Activated naive CD4-positive, alpha-beta T cell treated with Interleukin-2 at 50 U/mL for 16 hours (primary cell): ENCODE data around the gene CSHL1.
"Not testable (repeated sequence)": the region's sequence is repeated elsewhere in the genome, so short reads cannot be mapped to it uniquely, and the experiment has no call there.

Experiments used
- DNase-seq: peaks from one replicate; pipeline ENCODE4 v3.0.0-alpha.2; 2020

Gene CSHL1

GRCh38 chr17:63917646-63918045, 6.6 kb upstream of the CSHL1 start:
- DNase-seq, result no peak

GRCh38 chr17:63917206-63917605, 6.1 kb upstream of the CSHL1 start:
- DNase-seq, result not testable (repeated sequence)

GRCh38 chr17:63916566-63917185, 5.6 kb upstream of the CSHL1 start:
- no peak for DNase-seq

- not testable (repeated sequence) for DNase-seq
Measured at GRCh38 chr17:63915753-63916152, 4.7 kb upstream of the CSHL1 start.

GRCh38 chr17:63914471-63914870, 3.4 kb upstream of the CSHL1 start:
- DNase-seq, result no peak

- peak; percentile 68 for DNase-seq
Measured at GRCh38 chr17:63911657-63912100, 621 bp upstream of the CSHL1 start.

GRCh38 chr17:63910096-63910495, 962 bp downstream of the CSHL1 start:
- DNase-seq, result no peak

- DNase-seq, result not testable (repeated sequence)
Measured at GRCh38 chr17:63909586-63909985, 1.5 kb downstream of the CSHL1 start.

- not testable (repeated sequence) for DNase-seq
Measured at GRCh38 chr17:63907161-63907778, 3.8 kb downstream of the CSHL1 start.

GRCh38 chr17:63904796-63905195, 6.3 kb downstream of the CSHL1 start:
- DNase-seq, result not testable (repeated sequence)

- not testable (repeated sequence) for DNase-seq
Measured at GRCh38 chr17:63903787-63904201, 7.3 kb downstream of the CSHL1 start.

GRCh38 chr17:63901971-63902370, 9.1 kb downstream of the CSHL1 start:
- not testable (repeated sequence) for DNase-seq

- DNase-seq, result peak; percentile 50
Measured at GRCh38 chr17:63898899-63899798, 11.9 kb downstream of the CSHL1 start.

- not testable (repeated sequence) for DNase-seq
Measured at GRCh38 chr17:63896524-63897354, 14.3 kb downstream of the CSHL1 start, which contains the start of gene CSH1. Gene CSH1 (minus strand): TSS chr17:63896574. CDS start chr17:63896511, 63 bp downstream.

- DNase-seq, result not testable (repeated sequence)
Measured at GRCh38 chr17:63894821-63895220, 16.2 kb downstream of the CSHL1 start.

- not testable (repeated sequence) for DNase-seq
Measured at GRCh38 chr17:63894021-63894420, 17.0 kb downstream of the CSHL1 start.

- not testable (repeated sequence) for DNase-seq
Measured at GRCh38 chr17:63892316-63893037, 18.6 kb downstream of the CSHL1 start.

GRCh38 chr17:63889026-63889848, 21.8 kb downstream of the CSHL1 start:
- DNase-seq, result not testable (repeated sequence)

GRCh38 chr17:63885119-63885518, 25.9 kb downstream of the CSHL1 start:
- DNase-seq, result not testable (repeated sequence)

GRCh38 chr17:63882626-63883126, 28.4 kb downstream of the CSHL1 start:
- DNase-seq, result not testable (repeated sequence)
